Embryonic facial prominence (tissue), 1 donor: Measurements from ENCODE around the gene ALG9.

Experiments
- DNase-seq: peaks from one replicate; pipeline ENCODE4 v3.0.0-alpha.2; 2016; ENCODE audit errors: extremely low spot score

Gene ALG9

DNA sequence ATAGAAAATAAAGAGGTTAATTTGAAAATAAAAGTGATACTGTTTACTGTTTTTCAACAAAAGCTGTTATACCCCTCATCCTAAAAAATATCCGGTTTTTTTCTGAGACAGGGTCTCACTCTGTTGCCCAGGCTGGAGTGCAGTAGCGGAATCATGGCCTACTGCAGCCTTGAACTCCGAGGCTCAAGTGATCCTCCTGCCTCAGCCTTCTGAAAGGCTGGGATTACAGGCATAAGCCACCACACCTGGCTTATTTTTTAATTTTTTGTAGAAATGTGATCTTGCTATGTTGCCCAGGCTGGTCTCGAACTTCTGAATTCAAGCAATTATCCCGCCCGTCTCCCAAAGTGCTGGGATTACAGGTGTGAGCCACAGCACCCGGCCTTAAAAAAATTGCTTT, 35.7 kb downstream of the ALG9 start:
- DNase-seq: no peak

DNA sequence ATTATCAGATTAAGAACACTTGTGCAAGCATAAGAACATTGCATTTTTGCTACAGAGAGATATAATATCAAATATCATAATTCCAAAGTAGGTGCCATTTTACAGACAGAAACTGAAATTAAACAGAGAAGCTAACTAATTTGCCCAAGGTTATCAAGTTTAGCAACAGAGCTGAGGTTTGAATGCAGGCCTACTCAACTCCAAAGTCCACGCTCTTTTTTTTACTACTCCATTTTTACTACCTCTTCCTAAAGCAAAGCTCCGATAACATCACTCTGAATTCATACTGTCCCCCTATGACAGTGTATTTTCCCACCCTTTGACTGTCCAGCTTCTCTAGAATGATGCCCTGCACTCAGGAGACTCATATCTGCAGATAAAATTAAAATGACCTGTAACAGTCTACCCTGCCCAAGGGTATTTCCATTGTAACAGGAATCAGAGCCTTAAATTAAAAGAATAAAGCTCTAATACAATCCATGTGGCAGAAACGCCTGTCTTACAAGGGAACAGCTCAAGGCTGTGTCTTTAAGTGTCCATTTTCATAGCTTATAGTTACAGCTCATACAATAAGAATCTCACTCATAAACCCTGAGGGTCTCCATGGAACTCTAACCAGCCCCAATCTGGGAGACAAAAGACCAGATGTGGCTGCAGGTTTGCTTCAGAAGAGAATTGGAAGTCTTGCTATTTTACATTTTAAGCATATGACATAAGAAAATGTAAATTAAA, 36.8 kb downstream of the ALG9 start:
- no peak for DNase-seq

DNA sequence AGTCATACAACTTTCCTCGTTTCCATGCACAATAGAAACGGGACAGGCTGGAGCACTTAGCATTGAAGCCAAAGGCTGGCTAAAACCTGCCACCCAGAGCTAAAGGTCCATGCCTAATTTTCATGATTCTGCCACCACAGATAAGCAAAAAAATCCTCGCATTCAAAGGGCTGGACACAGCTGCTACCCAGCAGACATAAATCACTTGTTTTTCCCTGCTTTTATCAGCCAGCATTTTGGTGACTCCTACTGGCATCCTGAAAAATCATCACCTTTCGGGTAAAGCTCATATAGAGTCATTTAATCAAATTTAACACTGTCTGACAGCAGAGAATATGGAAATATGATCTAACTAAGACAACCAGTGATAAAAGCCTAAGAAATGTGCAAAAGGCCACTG, 37.9 kb downstream of the ALG9 start:
- DNase-seq: no peak

DNA sequence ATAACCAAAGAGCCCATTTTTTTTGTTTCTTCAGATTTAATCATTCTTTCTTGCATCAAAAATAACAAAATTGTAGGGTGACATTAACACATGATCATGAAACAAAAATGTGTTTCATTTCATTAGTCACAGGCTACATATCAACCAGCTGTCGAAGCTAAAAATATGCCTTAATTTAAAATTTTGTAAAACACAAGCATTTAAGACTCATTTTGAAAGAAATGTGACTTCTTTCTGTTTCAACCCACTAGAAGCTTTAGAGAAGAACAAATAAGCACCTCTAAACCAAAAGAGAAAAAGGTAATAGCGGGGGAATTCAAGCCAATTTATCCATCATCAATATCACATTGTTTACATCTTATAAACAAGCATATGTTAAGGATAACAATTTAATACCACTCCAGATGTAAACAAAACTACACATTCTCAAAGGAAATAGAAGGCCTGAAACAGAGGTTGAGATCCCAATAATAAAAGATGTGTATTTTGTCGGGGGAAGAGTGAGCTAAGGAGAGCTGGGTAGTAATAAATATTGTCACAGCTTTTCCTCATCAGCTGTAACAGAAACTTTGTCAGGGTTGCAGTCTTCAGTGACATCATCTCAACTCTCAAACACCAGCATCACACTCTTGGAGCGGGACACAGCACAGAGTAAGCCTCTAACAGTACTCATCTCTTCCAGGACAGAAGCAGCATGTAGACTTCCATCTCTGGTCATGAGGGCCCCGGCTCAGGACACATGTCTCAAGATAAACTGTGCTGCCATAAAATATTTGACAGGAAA, 42.0 kb downstream of the ALG9 start:
- DNase-seq: no peak

DNA sequence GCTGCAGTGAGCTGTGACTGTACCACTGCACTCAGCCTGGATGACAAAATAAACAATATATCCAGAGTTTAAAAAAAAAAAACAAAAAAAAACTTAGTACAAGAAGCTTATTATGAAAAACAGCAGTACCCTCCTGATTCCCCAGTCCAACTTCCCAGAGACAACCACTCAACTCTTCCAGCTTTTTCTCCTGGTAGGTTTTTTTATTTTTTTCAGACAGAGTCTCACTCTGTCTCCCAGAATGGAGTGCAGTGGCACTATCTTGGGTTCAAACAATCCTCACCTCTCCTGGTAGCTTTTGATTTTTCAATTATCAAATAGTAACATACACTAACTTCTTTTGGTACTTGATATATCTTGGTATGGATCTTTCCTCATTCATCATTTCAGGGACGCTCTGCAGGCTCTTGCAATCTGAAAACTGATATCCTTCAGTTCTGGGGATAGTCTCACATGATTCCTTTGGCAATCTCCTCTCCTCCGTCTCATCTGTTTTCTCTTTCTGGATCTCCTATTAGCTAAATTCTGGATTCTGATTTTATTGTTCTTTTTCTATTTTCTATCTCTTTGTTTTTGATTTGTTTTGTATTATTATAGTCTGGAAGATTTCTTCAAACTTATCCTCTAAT, 44.9 kb downstream of the ALG9 start:
- no peak for DNase-seq

DNA sequence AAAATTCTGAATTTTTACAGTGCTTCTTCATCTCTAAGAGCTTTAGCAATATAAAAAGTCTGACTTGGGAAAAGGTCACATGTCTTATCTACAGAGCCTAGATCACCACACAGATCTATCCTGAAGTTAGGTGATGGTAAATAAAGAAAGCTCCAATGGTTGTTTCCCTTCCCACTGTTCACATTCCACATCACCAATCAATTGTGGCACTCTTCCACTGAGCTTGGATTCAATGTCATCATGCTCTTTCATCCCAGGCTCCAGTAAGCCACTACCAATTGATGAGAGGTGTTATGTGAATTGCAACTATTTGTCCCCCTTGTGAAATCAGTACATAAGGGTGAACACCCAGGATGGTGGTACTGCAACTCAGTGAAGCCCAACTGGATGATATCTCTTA, 47.8 kb downstream of the ALG9 start:
- no peak for DNase-seq

DNA sequence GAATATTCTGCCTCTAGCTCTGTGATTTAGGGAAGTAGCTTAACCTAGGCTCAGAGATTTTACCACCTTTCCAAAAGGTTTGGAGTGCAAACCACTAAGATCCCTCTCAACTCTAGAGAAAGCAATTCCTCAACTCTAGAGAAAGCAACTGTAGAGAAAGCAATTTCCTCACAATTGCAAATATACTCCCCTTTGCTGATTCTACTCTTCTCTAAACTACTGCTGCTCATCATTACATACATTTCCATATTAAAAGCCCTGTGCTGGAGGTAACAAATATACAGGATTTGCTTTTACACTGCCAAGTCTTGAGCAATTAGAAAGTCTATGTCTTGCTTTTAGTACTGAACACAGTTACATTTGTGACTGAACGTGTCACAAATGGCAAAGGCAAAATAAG, 48.2 kb downstream of the ALG9 start:
- no peak for DNase-seq

DNA sequence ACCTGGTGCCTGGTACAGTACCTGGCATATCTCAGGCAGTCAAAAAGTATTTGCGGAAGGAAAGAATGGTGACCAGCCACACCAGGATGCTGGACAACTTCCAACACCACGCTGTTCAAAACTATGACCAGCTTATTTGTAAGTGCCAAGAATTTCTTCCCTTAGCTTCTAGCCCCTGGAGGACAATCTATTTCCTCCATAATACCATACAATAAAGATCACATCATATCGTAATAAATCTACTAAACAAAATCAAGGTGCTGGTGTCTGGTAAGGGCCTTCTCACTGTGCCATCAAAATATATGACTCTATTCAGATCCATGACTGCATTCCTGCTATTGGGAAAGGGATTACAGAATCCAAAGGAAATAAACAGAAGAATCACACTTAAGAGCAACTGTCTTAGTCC, 51.5 kb downstream of the ALG9 start:
- DNase-seq: no peak

DNA sequence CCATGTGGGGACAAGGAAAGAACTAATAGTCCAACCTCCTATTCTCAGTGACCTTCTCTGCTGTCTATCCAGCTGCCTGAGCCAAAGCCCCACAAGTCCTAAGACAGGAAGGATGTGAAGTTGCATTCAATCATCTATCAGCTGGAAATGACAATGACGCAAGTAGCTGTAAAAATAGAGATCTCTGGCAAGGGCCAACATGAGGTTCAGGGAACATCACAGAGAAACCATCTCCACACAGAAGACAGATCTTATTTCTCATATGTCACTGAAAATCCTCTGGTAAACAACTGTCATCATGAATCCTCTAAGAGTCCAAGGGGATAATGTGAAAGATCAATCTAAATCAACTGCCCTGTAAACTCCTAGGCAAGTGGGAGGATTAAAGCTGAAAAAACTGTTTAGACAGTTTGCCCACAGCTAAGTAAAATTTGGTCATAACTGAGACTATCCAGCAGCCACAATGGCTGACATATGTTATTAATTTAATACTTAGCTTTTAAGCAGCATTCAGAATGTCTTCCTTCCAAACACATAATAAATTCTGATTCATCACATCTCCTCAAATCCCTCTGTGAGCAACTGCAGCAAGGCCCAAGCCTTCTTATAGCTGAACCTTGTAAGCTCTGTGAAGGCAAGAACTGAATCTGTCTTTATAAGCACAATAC, 52.1 kb downstream of the ALG9 start:
- DNase-seq: no peak

DNA sequence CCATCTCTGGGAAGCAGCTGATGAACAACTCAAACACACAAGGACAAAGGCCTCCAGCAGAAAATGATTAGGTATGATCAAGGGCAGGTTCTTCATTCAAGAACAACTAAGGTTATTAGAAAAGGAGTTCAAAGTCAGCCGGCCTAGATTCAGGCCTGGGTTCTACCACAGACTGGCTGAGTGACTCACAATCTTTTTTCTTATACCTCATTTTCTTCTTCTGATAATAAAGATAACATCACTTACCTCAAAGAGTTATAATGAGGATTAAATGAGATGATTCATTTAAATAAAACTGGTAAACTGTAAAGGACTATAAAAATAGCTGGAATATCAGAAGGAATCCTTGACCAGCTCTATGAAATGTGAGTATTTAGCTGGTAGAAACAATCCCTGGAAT, 55.9 kb downstream of the ALG9 start:
- DNase-seq: no peak

DNA sequence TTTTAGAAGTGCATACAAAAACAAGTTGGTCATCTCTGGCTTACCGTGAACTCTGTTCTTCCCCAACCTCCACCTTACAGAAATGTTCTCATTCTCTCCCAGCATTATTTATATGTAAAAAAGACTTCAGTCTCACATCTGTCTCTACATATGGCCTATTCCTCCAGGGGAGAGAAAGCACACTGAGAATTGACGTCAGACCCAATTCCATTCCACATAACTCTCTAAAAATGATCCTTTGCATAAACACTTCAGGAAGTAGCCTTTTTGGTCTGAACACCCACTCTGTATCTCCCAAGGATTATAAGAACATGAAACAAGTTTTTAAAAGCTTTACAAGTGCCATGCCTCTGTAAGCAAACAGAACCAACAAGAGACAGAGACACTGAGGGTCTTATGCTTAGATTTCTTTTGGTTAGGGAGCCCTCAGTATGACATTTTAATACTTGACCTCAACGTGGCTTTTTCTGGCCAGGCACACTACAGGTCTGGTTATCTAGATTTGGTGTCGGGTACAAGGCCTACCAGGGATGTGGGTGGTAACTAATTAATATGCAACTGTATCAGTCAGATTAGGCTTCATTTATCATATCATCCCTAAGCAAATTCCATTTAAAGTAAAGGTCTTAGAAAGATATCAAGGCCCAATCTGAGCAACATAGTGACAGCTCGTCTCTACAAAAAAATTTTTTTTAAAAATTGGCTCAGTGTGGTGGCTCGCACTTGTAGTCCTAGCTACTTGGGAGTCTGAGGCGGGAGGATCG, 56.6 kb downstream of the ALG9 start:
- no peak for DNase-seq

DNA sequence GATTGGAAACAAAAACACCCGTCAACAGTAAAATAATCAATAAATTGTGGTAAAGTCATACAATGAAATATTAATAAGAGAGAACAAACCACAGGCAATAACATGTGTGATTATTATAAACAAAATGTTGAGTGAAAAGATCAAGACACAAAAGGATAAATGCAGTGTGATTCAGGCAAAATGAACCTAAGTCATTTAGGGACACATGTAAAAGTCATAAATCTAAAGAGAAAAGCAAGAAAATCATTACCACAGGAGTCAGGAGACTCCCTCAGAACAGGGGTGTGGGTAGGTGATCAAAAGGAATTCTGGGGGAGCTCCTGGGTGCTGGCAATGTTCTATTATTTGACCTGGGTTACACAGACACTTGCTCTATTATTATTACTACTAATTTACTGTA, 57.3 kb downstream of the ALG9 start:
- DNase-seq: no peak

DNA sequence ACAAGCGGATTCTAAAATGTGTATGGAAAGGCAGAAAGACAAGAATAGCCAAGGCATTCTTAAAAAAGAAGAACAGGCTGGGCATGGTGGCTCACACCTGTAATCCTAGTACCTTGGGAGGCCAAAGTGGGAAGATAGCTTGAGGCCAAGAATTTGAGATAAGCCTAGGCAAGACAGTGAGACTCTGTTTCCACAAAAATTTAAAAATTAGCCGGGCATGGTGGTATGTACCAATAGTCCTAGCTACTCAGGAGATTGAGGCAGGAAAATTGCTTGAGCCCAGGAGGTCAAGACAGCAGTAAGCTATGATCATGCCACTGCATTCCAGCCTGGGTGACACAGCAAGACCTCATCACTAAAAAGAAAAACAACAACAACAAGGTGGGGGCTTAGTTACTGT, 59.2 kb downstream of the ALG9 start:
- no peak for DNase-seq

DNA sequence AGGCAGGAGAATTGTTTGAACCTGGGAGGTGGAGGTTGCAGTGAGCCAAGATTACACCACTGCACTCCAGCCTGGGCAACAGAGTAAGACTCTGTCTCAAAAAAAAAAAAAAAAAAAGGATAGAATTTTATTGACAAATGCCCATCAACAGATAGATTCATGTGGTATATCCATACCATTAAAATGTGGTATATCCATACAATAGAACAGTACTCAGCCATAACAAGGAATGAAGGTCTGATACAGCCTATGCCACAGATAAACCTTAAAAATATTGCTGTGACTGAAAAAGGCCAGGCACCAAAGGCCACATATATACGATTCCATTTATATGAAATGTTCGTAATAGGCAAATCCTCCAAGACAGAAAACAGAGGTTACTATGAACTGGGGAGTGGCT, 59.9 kb downstream of the ALG9 start:
- no peak for DNase-seq

DNA sequence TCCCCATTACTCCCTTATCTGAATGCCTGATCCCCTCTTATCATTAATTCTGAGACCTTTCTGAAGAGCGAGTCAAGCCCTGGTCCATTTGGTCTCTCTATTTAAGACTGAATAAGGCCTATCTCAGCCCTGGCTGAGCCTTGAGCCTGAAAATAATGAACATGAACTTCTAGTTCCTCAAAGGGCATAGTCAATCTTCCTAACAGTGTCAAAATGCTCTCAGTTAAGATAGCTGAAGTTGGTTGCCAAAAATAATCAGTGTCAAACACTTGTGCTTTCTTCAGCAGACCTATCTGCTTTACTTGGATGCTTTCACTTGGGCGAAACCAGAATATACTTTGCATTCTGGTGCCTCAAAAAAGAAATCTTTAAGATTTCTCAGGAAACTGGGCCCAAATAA, 62.5 kb downstream of the ALG9 start:
- DNase-seq: no peak

DNA sequence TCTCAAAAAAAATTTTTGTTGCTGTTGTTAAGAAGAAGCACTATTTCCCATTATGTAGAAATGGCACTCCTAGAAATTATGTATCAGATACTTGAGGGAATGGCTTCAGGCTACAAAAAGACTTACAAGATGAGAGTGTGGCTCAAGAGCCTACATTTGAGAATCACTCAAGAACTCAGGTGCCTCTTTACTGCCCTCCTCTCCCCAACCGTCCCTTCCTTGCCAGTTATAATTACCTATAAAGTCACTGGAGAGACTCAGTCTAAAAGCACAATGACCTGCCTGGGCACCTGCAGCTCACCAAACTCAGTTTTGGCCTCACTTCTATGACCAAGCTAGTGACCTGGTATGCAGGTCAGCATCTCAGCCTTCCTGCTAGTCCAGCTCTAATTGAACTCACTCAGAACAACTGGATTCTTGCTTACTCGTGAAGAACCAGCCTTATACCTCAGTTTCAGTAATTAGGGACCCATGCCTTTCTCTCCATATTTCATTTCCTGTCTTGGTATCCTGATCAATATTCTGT, 63.3 kb downstream of the ALG9 start:
- no peak for DNase-seq

DNA sequence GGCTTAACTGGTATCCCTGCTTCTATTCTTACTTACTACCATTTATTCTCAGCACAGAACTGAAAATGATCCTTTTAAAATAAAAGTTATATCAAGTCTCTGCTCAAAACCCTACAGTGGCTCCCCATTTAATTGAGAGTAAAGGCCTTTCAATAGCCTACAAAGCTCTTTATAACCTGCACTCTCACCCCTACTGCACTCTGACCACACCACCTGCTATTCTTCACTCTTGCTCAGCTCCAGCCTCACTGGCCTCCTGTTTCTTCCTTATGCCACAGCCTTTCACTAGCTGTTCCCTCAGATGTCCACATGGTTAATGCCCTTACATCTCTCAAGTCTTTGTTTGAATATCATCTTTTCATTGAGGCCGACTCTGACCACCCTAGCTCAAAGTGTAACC, 64.3 kb downstream of the ALG9 start:
- no peak for DNase-seq

DNA sequence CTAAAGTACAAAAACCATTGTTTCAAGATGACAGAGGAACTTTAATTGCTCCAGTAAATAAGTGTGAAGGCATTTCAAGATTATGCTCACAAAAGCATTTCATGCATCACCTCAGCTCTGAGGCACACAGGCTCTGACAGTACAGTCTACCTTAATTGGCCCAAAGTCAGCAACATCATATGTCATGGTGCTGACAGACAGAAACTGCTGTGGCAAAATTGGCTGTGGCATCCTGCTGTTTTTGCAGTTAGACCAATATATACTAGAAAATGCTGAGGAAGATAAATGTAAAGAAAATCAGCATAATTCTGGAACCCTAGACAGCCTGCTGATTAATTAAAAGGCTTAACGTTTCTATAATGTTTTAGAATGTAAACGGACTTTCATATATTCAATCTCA, 70.2 kb downstream of the ALG9 start:
- DNase-seq: no peak

DNA sequence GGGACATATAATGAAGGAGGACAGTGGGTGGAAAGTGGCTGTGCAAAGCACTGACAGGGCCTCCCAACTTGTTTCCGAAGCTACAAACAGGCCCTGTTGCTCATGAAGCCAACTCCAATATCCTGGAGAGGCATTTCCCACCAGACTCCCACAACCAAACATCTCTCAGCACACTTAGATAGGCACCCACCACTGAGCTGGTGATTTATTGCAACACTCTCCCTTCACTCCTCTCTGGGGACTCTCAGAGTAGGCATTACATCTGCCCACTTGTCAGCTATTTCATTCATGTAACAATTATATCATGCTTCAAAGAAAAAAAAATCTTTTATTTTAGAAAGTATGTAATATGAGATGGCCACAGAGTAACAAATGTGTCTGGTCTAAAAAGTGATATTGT, 73.1 kb downstream of the ALG9 start:
- no peak for DNase-seq

DNA sequence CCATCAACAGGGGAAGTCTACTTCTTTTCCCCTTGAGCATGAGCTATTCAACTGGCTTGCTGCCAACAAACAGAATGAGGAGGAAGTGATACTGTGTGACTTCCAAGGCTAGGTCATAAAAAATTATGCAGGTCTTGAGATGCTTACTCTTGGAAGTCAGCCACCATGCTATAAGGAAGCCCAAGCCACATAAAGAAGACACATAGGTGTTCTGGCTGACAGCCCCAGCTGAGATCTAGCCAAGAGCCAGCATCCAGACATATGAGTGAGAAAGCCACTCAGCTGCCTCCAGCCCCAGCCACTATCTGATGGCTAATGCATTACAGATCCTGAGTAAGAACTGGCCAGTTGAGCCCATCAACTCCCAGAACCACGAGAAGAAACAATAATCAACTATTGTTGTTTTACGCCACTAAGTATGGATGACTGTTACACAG, 74.2 kb downstream of the ALG9 start:
- no peak for DNase-seq

DNA sequence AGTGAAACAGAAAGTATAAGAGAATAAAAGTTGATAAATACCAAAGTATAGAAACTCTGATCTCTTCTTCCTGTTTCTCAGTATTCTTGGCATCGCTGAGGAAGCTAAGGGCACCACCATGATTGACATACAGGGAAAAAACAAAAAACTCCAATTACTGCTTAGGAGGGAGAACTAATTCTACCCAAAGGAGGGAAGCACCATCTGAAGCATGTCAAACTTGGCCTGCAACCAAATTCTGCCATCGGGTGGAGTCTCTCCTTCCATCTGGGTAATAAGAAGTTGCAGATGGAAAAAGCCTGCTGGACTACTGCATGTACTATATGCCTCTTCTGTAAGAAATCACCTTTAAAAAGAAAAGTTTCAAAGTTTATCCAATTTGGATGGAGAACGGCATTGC, 74.7 kb downstream of the ALG9 start:
- no peak for DNase-seq
